HL-60 (cell line): ENCODE measurements around the gene MEFV.

Source experiments
- DNase-seq, 2 experiments: peaks; one replicate each; pipeline ENCODE4 v3.0.0-alpha.2; 2010 to 2020; ENCODE audit warnings: low read depth in 1 of 2, low spot score in 1 of 2
- H3K27ac ChIP-seq: fragments of 250-450 bp; sonication (Bioruptor Pico); replicated peaks from 2 replicates; pipeline ENCODE4 v1.5.1; 2020; ENCODE audit warnings: mild to moderate bottlenecking, moderate library complexity
- H3K27me3 ChIP-seq: fragments of 250-450 bp; sonication (Bioruptor Pico); 2 replicates; pipeline ENCODE4 v1.5.1; 2021; ENCODE audit warnings: mild to moderate bottlenecking, moderate library complexity; ENCODE audit not compliant: insufficient read depth, poor library complexity, severe bottlenecking
- H3K4me3 ChIP-seq: replicated peaks from 2 replicates; pipeline ENCODE4 v1.5.1; 2011; ENCODE audit warnings: mild to moderate bottlenecking, control low read depth, low read length; ENCODE audit not compliant: insufficient read depth
- CTCF ChIP-seq: IDR thresholded peaks from one replicate; pipeline ENCODE4 v1.5.1; 2011; ENCODE audit warnings: low read length, control low read depth, inconsistent platforms; ENCODE audit not compliant: insufficient read depth
- GABPA ChIP-seq: IDR thresholded peaks from 2 replicates; pipeline ENCODE4 v1.6.1; 2012; ENCODE audit warnings: low read depth
- POLR2AphosphoS5 ChIP-seq: IDR thresholded peaks from 2 replicates; pipeline ENCODE4 v1.6.1; 2012; ENCODE audit warnings: low read depth
- REST ChIP-seq: IDR thresholded peaks from 2 replicates; pipeline ENCODE4 v1.6.1; 2012; ENCODE audit warnings: low read depth; ENCODE audit not compliant: insufficient replicate concordance
- SPI1 ChIP-seq: IDR thresholded peaks from 2 replicates; pipeline ENCODE4 v1.6.1; 2012; ENCODE audit warnings: low read depth, mild to moderate bottlenecking, borderline replicate concordance

MEFV gene

GRCh38 chr16:3223913-3224515, 32.4 kb downstream of the MEFV start:
- Histone ChIP-seq H3K4me3 (no peak overlapping the region), H3K27me3 (no peaks in the 10 kb centered on the region), H3K27ac (no peak overlapping the region)
- TF ChIP-seq CTCF (no peak), GABPA (no peak), SPI1 (no peak), POLR2AphosphoS5 (no peak; the same call in 1 of the 2 replicates), REST (no peak)
- no peak for DNase-seq

GRCh38 chr16:3220839-3221238, 35.6 kb downstream of the MEFV start:
- DNase-seq, result no peak
- Histone ChIP-seq H3K4me3 (no peak overlapping the region), H3K27me3 (no peaks in the 10 kb centered on the region), H3K27ac (no peak overlapping the region)
- TF ChIP-seq POLR2AphosphoS5, result no peak
- TF ChIP-seq SPI1, result no peak
- TF ChIP-seq CTCF, result no peak
- no peak for TF ChIP-seq GABPA
- no peak for TF ChIP-seq REST

- no peak for DNase-seq
- H3K27me3 ChIP-seq, result no peaks in the 10 kb centered on the region
- no peak overlapping the region for H3K27ac ChIP-seq
- H3K4me3 ChIP-seq, result no peak overlapping the region
- TF ChIP-seq REST (no peak), CTCF (no peak), SPI1 (no peak), POLR2AphosphoS5 (no peak)
Measured at GRCh38 chr16:3216263-3216640, 40.2 kb downstream of the MEFV start.
